Muscle layer of colon (tissue), 2 donors: ENCODE results near the gene SKA3.
"Not testable (repeated sequence)": the region's sequence is repeated elsewhere in the genome, so short reads cannot be mapped to it uniquely, and the experiment has no call there.

Experiments
- H3K27ac ChIP-seq: one replicate; pipeline ENCODE4 v1.7.0; 2013; ENCODE audit warnings: low read depth, mild to moderate bottlenecking, low read length, moderate library complexity
- H3K27me3 ChIP-seq, 2 donors: one replicate each; pipeline ENCODE4 v1.7.0; 2013; ENCODE audit warnings: low read length in 2 of 2, mild to moderate bottlenecking in 2 of 2; ENCODE audit not compliant: insufficient read depth in 2 of 2, control insufficient read depth in 1 of 2
- H3K36me3 ChIP-seq: one replicate; pipeline ENCODE4 v1.7.0; 2013; ENCODE audit warnings: mild to moderate bottlenecking, low read length; ENCODE audit not compliant: insufficient read depth
- H3K4me1 ChIP-seq: one replicate; pipeline ENCODE4 v1.7.0; 2013; ENCODE audit warnings: mild to moderate bottlenecking, low read length; ENCODE audit not compliant: insufficient read depth
- H3K4me3 ChIP-seq, 2 donors: one replicate each; pipeline ENCODE4 v1.7.0; 2013; ENCODE audit warnings: low read length in 2 of 2, low read depth in 1 of 2, mild to moderate bottlenecking in 1 of 2, moderate library complexity in 1 of 2
- H3K9ac ChIP-seq: one replicate; pipeline ENCODE4 v1.7.0; 2013; ENCODE audit warnings: low read length
- H3K9me3 ChIP-seq: one replicate; pipeline ENCODE4 v1.7.0; 2013; ENCODE audit warnings: mild to moderate bottlenecking, low read length
- donor health status: abdominal sarcoma.
- donor health status: Adenocarcinoma of cecum.

The SKA3 gene

DNA sequence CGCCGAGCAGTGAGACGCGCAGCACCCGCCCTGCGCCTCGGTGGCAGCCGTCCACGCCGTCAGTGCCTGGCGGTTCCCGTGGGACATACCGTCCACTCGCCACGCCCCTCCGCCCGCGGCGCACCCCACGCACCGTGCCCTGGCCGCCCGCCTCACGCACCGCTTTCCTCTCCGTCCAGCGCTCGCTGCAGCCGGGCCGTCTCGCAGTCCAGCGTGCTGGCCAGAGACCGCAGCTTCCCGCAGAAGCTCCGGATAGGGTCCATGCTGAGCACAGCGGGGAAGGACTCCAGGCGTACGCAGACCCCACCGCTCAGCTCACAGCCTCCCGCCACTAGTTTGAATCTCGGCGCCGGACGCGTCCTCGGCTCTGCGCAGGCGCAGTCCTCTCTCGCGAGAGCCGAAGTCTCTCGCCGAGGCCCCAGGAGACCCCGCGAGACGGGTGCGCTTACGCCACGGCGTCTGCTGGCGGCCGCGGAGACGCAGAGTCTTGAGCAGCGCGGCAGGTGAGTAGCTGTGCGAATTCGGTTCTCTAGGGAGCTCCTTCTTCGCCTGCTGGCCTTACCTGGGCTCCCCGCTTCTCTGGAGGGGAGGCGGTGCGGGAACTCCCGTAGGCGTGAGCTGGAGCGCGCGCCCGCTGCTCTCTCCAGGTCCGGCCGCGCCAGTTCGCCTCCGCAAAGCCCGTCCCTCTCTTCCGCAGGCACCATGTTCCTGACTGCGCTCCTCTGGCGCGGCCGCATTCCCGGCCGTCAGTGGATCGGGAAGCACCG is at the start of gene SKA3, which contains the start of gene MRPL57:
Gene SKA3, minus strand, starts transcription at position 338 of the 767 bp plus-strand sequence. Its CDS starts 75 bp downstream, at position 263.
Gene MRPL57, plus strand, starts transcription at position 444 of the 767 bp plus-strand sequence. Its CDS starts 259 bp downstream, at position 703.
- Histone ChIP-seq H3K9ac (peak within 1 kb of the TSS; percentile 78), H3K9me3 (no peaks in the 10 kb centered on the region), H3K27ac (peak within 1 kb of the TSS; percentile 90), H3K4me1 (peaks cover 16% of the 10 kb centered on the region), H3K4me3 (peak within 1 kb of the TSS; percentile 89 to 91), H3K36me3 (no peaks in the 10 kb centered on the region), H3K27me3 (no peaks in the 10 kb centered on the region)

DNA sequence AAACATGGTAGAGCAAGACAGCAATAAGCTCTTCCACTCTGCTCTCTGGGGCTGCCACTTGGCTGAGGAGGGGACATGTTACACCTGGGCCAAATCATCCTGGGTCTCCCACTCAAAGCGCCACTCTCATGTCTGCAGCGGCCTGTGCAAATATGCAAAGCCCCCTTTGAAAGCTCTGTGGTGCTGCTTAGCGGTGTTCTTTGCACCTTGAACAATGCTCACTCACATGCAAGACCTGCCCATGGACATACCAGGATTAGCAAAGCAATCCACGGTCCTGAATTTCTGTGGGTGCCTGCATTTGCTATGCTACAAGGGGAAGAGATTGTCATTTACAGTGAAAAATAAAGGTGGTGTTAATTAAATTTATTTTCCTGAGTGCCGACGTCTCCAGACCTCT is 48.7 kb upstream of the SKA3 start:
- Histone ChIP-seq H3K27ac (no peak overlapping the region), H3K4me1 (no peaks in the 10 kb centered on the region), H3K9ac (no peak overlapping the region), H3K4me3 (no peak overlapping the region), H3K27me3 (no peaks in the 10 kb centered on the region), H3K36me3 (no peaks in the 10 kb centered on the region), H3K9me3 (peaks cover 4% of the 10 kb centered on the region)

DNA sequence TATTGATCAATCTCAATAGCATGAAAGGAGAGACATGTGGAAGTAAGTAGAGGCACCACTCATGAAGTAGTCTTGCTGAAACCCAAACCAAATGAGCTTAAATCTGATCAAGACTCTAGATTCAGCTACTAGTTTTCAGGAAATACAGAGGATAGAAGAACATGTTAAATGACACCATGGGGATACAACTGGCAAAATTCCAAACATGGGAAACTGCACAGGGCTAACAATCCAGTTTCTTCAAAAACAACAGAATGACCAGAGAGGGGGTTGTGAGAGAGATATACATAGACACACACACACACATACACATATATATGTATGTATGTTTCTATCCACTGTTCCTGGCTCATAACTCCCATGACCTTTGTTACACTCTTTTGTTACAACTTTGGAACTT is 44.9 kb upstream of the SKA3 start:
- Histone ChIP-seq H3K9me3 (peaks cover 4% of the 10 kb centered on the region), H3K9ac (no peak overlapping the region), H3K27me3 (no peaks in the 10 kb centered on the region), H3K4me1 (no peaks in the 10 kb centered on the region), H3K4me3 (no peak overlapping the region), H3K27ac (no peak overlapping the region), H3K36me3 (no peaks in the 10 kb centered on the region)

DNA sequence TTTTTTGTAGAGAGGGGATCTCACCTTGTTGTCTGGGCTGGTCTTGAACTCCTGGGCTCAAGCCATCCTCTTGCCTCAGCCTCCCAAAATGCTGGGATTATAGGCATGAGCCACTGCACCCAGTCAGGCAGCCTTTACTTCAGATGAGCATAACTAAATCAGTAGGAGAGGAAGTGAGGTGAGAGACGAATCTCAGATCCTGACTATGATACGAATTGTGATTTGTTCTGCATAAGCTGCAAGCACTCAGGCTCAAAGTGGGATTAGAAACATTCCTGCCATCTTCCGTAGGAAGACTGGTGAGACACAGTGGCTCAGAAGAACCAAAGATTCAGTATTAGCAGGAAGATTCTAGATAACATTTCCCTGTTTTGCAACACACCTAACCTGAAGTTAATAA is 43.4 kb upstream of the SKA3 start:
- H3K36me3 ChIP-seq, H3K9me3 ChIP-seq, H3K27ac ChIP-seq, H3K9ac ChIP-seq, H3K4me1 ChIP-seq, H3K4me3 ChIP-seq, H3K27me3 ChIP-seq: not testable (repeated sequence)

DNA sequence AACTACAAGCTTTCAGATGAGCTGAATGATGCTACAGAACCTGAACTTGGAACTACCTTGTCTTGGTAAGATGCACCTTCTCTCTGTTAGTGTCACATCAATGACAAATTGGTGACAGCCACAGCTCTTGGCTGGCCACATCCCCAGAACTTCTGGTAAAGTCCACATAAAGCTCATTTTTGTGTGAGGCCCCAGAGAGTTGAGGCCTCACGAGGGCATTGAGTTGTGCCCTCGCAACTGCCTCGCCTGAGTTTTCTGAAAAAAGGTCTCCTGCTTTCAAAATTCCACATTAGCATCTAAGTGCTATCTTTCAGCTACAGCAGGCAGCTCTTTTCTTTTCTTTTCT is 42.7 kb upstream of the SKA3 start:
- Histone ChIP-seq H3K36me3 (no peaks in the 10 kb centered on the region), H3K9ac (no peak overlapping the region), H3K4me3 (no peak overlapping the region), H3K9me3 (peaks cover 4% of the 10 kb centered on the region), H3K27me3 (no peaks in the 10 kb centered on the region), H3K27ac (no peak overlapping the region), H3K4me1 (no peaks in the 10 kb centered on the region)

DNA sequence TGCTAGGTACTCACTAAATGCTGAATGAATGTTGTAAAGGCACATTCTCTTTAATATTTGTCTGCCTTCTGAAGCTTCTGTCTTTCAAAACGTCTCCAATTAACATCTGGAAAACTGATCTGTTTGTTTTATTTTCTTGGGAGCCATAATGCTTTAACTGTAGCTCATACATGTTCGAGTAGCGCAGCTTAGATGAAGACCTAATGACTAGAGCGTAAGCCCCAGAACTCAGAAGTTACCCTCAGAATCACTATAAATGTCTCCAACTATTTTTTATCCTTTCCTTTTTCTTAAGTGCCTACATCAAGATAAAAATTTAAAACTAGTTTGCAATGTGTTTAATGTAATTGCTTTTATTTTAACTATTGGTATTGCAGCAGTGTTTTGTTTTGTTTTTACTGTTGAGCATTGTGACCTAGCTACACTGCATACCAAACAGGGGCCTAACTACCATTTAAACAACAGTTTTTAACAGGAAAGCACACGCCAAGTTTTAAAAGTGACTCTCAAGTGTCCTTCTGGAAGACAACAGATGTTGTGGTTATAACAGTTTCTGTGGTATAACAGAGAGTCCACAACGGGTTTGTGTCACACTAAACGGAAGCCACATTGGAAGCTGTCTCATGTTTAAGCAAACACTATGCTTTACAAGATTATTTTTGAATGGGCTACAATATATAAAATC is 42.1 kb upstream of the SKA3 start:
- H3K36me3 ChIP-seq, result no peaks in the 10 kb centered on the region
- H3K9me3 ChIP-seq, result peaks cover 4% of the 10 kb centered on the region

DNA sequence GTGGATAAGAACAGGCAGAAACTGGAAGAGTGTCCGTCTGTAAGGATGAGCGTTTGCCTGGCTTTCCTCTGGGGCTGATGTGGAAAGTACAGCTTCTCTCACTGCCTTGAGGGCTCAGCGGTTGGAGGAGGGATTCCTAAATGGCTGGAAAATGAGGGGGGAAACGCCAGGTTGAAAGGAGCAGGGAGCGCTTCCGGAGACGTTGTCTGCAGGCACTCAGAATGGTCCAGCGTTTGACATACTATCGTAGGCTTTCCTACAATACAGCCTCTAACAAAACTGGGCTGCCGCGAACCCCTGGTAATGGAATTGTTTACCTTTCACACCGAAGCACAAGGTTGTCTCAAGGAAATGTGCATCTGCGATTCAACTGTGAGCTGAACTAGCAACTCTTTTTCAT is 40.0 kb upstream of the SKA3 start:
- H3K36me3 ChIP-seq, result no peaks in the 10 kb centered on the region
- no peaks in the 10 kb centered on the region for H3K4me1 ChIP-seq
- no peaks in the 10 kb centered on the region for H3K9me3 ChIP-seq
- no peak overlapping the region for H3K27ac ChIP-seq
- no peaks in the 10 kb centered on the region for H3K27me3 ChIP-seq
- H3K4me3 ChIP-seq, result no peak overlapping the region
- H3K9ac ChIP-seq, result no peak overlapping the region

More for the DNA sequence above, 42.1 kb upstream of the SKA3 start:
- Histone ChIP-seq H3K27me3 (no peaks in the 10 kb centered on the region), H3K4me1 (no peaks in the 10 kb centered on the region), H3K27ac (no peak overlapping the region), H3K9ac (no peak overlapping the region), H3K4me3 (no peak overlapping the region)

DNA sequence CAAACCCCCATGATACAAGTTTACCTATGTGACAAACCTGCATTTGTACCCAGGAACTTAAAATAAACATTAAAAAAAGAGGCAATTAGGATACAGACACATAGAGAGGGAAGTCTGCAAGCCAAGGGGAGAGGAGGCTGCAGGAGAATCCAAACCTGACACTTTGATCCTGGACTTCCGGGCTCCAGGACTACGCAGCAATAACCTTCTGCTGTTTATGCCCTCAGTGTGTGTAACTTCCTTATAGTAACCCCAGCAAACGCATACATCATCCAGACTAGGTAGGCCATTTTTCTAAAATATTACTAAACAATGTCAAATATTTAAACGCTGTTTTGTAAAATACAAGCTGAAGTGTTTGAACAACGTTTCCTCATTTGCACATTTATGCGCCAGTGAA is 39.1 kb upstream of the SKA3 start:
- H3K4me3 ChIP-seq, H3K9ac ChIP-seq, H3K4me1 ChIP-seq, H3K27ac ChIP-seq, H3K36me3 ChIP-seq, H3K9me3 ChIP-seq, H3K27me3 ChIP-seq: not testable (repeated sequence)

DNA sequence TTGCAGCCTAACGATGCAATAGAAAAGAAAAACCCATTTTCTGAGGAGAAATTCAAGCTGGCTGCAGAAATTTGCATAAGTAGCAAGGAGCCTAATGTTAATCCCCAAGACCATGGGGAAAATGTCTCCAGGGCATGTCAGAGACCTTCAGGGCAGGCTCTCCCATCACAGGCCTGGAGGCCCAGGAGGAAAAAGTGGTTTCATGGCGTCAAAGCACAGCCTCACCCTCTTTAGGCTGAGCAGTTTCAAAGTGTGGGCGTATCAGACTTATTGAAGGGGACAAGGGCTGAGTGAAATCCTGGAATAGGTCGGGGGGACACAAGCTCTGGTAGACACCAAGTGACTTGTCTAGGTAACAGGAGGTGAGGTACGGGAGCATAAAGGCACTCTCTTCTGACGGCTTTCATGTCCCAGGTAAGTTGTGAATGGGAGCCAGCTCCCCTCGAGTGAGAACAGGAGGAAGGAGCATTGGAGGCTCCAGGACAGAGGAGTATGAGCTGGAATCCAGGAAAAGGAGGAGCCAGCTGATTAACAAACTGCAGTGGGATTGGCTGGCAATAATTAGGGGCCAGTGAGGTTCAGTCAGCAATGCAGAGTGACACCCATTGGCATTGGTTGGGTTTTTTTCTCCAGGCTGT is 35.9 kb upstream of the SKA3 start:
- Histone ChIP-seq H3K9ac (no peak overlapping the region), H3K27ac (no peak overlapping the region), H3K4me1 (no peaks in the 10 kb centered on the region), H3K9me3 (no peaks in the 10 kb centered on the region), H3K27me3 (no peaks in the 10 kb centered on the region), H3K36me3 (no peaks in the 10 kb centered on the region), H3K4me3 (no peak overlapping the region)

DNA sequence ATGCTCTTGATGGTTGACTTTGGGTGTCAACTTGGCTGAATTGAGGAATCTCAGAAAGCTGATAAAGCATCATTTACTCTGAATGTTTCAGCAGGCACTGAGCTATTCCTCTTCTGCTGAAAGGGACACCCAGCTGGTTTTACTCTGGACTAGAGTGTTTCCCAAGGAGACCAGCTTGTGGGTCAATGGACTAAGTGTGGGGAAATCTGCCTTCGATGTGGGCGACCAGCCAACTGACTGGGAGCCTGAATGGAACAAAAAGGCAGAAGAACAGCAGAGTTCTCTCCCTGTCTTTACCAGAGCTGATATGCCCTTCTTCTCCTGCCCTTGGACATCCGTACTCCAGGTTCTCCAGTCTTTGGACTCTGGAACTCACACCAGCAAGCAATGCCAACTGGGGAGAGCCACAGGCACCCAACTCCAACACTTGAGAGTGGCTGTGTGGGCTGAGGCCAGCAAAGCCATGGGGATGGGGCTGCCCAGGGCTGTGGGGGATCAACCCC is 32.4 kb upstream of the SKA3 start:
- Histone ChIP-seq H3K9ac (no peak overlapping the region), H3K9me3 (no peaks in the 10 kb centered on the region), H3K4me3 (no peak overlapping the region), H3K27me3 (no peaks in the 10 kb centered on the region), H3K27ac (no peak overlapping the region), H3K36me3 (no peaks in the 10 kb centered on the region), H3K4me1 (no peaks in the 10 kb centered on the region)

DNA sequence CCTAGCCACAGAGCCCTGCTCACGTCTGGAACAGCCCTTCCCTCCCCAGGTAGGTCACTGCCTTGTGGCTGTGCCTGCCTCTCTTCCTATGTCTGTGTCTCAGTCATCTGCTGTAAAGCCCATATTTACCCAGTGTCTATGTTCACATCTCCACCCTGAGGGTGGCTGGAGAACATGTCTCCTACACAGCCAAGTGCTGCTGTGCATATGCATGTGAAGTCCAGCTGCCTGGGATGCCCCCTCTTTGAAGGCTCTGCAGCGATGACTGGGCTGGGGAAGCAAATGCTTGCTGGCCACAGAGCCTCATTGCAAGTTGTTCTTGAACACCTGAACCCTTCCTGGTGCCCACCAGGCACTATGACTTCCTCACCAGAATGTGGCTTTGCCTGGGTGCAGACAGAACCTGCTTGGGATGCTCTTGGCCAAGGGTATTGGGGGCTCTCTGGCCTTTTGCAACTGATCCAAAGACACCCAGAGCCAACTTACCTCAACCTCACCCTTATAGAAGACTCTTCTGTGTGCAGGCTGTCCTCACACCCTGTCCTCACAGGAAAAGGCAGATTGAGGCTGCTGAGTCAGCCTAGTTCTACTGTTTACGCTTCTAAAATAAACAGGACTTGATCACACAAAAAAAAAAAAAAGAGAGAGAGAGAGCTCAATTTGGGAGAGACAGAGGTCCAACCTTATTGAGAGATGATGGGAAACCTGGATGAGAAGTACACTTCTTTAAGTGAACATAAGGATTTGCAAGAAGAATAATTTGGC is 26.6 kb upstream of the SKA3 start:
- no peak overlapping the region for H3K27ac ChIP-seq
- no peaks in the 10 kb centered on the region for H3K27me3 ChIP-seq
- no peaks in the 10 kb centered on the region for H3K4me1 ChIP-seq
- no peak overlapping the region for H3K9ac ChIP-seq
- no peaks in the 10 kb centered on the region for H3K9me3 ChIP-seq
- no peak overlapping the region for H3K4me3 ChIP-seq
- H3K36me3 ChIP-seq, result no peaks in the 10 kb centered on the region
